HG03066 (cell line): Measurements from ENCODE around the gene ANTXR1.

ENCODE experiments used
- ATAC-seq: cut with Tn5 transposase; IDR thresholded peaks from one replicate; pipeline ENCODE4 v1.9.1; 2021; ENCODE audit warnings: low read depth; ENCODE audit not compliant: unreplicated experiment

ANTXR1 gene

GRCh38 chr2:69013142-69013839 is at the start of gene ANTXR1:
Gene ANTXR1, plus strand, starts transcription at chr2:69013179. Its CDS starts 321 bp downstream, at chr2:69013500.
- no peak for ATAC-seq

DNA sequence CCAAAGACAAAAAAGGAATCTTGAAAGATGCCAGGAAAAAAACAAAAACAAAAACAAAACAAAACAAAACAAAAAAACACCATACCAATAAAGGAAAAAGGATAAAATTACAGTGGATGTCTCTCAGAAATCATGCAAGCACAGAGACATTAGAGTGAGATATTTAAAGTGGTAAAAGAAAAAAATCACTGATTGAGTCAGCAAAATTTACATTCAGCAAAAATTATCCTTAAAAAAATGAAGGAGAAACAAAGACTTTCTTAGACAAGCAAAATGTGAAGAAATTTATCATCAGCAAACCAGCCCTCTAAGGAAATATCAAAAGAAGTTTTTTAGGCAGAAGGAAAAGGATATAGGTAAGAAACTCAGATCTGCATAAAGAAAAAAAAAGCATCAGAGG is 48.7 kb upstream of the ANTXR1 start:
- no peak for ATAC-seq

GRCh38 chr2:68968221-68968620 is 44.8 kb upstream of the ANTXR1 start:
- ATAC-seq = no peak

DNA sequence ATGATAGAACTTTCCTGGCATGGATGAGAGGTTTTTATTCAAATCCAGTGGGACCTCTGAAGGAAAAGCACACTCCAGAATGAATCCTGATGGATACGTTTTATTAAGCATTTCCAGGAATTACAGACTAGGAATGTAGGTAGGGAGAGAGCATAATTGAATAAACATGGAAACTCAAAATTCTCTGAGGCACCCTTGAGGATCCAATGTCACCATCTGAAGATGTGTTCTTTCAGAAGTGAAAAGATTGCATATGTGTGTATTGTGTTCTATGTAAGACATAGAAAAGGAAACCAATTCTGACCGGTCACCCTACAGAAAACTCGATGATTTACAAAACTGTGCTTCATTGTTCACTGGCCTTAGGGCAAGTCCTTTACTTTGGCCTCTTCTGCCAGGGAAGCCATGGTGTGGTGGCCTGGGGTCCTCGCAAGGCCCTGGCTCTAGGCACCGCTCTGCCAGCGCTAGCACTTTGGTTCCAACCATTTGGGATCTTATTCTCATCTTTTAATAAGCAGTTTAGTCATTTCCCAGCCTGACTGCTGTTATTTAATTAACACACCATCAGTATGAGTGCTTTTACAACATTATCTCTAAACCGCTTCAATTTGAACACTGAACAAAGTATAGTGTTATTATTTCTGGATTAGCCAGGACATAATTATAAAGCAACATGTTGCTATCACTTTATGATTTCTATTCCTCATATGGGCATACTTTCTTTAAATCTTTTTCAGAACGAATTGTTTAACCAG is 43.1 kb upstream of the ANTXR1 start:
- no peak for ATAC-seq

GRCh38 chr2:68970566-68971265 is 42.3 kb upstream of the ANTXR1 start:
- ATAC-seq = no peak

GRCh38 chr2:68971591-68972231 is 41.3 kb upstream of the ANTXR1 start:
- ATAC-seq = no peak

DNA sequence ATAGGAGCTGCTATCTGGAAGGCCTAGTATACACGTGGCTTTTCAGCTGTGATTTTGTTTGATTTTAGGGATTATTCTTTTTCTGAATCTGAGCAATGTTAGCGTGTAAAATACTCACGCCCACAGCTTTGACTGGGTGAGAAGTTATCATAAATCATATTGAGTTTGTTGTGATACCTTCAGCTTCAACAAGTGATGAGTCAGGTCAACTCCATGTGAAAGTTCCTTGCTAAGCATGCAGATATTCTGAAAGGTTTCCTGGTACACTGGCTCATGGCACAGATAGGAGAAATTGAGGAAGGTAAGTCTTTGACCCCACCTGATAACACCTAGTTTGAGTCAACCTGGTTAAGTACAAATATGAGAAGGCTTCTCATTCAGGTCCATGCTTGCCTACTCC is 38.7 kb upstream of the ANTXR1 start, which contains the start of gene GKN1:
GKN1 (plus strand) TSS at position 386 of the 400 bp plus-strand sequence. CDS start 42 bp downstream, outside the sequence.
- ATAC-seq = no peak

- ATAC-seq = no peak
These were observed 37.9 kb upstream of the ANTXR1 start for GRCh38 chr2:68974946-68975665.

DNA sequence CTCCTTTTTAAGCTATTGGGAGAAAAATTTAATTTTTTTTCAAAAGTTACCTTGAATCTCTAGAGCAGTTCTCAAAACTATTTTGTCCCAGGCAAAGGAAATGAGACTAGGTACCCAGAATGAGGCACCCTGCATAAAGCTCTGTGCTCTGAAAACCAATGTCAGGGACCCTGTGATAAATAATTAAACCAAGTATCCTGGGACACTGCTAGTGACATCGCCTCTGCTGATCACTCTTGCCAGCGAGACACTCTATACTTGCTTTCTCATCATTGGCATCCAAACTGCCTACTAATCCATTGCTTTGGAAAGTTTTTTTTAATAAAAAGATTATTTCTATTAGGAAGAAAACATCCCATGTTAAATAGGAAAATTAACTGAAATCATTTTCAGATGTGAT is 37.1 kb upstream of the ANTXR1 start:
- no peak for ATAC-seq

- no peak for ATAC-seq
These were observed 35.5 kb upstream of the ANTXR1 start for GRCh38 chr2:68977453-68977852.

DNA sequence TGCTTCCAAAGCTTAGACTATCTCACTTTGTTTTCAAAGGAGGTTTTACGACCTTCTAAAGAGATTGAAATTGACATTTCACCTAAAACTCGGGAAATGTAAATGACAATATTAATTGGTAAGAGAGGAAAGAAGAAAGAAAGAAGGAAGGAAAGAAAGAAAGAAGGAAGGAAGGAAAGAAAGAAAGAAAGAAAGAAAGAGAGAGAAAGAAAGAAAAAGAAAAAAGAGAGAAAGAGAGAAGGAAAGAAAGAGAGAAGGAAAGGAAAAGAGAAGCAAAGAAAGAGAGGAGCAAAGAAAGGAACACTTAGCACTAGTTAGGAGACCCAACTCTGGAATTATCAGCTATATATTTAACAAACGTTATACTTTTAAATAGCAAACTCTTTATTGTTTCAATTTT is 34.9 kb upstream of the ANTXR1 start:
- no peak for ATAC-seq

GRCh38 chr2:68980956-68981355 is 32.0 kb upstream of the ANTXR1 start:
- no peak for ATAC-seq

DNA sequence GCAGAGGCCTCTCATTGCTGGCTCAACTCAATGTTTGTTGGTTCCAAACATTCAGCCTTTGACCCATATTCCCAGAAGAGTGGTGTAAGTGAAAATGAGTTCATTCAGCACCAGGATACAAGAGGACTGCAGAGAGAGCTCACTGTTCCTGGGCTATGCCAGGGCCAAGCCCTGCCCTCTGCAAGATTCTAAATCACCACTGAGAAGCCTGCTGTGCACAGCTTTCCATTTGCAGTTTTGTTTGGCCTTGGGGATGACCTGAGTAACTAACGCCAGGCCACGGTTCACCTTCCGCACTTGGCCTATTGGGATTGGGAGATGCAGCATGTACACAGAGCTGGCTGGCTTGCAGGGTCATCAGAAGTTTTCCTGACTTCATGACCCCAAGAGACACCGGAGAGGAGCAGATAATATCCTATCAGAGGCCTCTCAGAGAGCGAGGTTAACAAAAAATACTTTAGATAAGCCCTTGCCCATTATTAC is 25.9 kb upstream of the ANTXR1 start:
- ATAC-seq = no peak

DNA sequence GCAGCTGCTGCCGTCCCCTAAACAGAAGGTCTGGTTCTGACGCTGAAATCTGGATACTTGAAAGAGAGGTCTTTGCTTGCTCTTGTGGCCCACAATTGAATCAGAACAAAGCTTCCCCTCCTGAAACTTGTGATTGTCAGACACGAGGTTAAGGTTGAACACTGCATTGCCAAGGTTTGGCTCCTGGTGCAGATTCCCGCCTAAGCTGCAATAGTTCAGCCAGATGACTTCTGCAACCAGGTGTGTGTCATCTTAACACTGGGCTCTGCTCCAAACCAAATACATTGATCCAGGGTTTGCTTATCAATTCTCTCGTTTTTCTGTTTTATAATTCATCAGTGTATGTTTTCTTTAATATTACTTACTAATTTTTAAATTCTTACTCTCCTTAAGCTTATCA is 23.9 kb upstream of the ANTXR1 start:
- ATAC-seq = no peak

GRCh38 chr2:68992341-68992740 is 20.6 kb upstream of the ANTXR1 start:
- ATAC-seq = no peak

GRCh38 chr2:68992933-68993332 is 20.0 kb upstream of the ANTXR1 start:
- no peak for ATAC-seq

GRCh38 chr2:68993660-68994059 is 19.3 kb upstream of the ANTXR1 start:
- ATAC-seq = no peak

- no peak for ATAC-seq
These were observed 18.1 kb upstream of the ANTXR1 start for GRCh38 chr2:68994864-68995263.

DNA sequence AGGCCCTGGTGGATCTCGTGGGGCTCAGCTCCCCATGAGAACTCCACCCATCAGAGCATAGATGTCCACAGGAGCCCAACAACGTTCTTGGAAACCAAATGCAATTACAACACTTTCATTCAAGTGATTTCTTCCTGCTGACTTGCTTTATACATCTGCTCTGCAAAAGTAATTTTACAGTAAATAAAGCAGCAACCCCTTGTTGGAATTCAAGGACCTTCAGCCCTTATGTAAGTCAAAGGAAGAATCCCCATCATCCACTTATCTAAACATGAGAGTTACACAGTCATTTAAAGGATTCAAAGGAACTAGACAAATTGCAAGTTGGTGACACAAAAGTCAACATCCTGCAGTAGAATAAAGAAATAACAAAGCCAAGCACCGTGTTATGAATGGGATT is 17.1 kb upstream of the ANTXR1 start:
- ATAC-seq = no peak

GRCh38 chr2:68997401-68997800 is 15.6 kb upstream of the ANTXR1 start:
- no peak for ATAC-seq
